Calu3 (cell line): ENCODE measurements around the gene CACNA2D1. TPM values are rescaled to one million over a fixed set of nuclear protein-coding genes. Genes with fewer than 3 reads are reported as not detected.

Experiments
- BruUV-seq: library from RNA; stranded (reverse); fragments of 400-500 nt; replicated peaks from 2 replicates; lab custom pipeline; 2021; lab: Mats Ljungman, UMichigan
- CTCF ChIA-PET: fragments of 300-600 bp; sonication (Branson Sonifier 250); formaldehyde crosslinking; loops from one replicate; lab custom pipeline; 2022; ENCODE audit warnings: antibody characterized with exemption; lab: Charles Lee
- DNase-seq: peaks from one replicate; pipeline ENCODE4 v3.0.0; 2022
- H3K27ac Mint-ChIP-seq: one replicate; pipeline ENCODE4 v1.8.0; 2022; ENCODE audit warnings: mixed read lengths; ENCODE audit not compliant: unreplicated experiment
- H3K27me3 Mint-ChIP-seq: one replicate; pipeline ENCODE4 v1.8.0; 2022; ENCODE audit warnings: mixed read lengths; ENCODE audit not compliant: unreplicated experiment
- H3K36me3 Mint-ChIP-seq: one replicate; pipeline ENCODE4 v1.8.0; 2022; ENCODE audit warnings: mild to moderate bottlenecking, moderate library complexity, mixed read lengths; ENCODE audit not compliant: insufficient read depth, unreplicated experiment
- H3K4me1 Mint-ChIP-seq: one replicate; pipeline ENCODE4 v1.8.0; 2022; ENCODE audit warnings: mild to moderate bottlenecking, low read depth, mixed read lengths; ENCODE audit not compliant: unreplicated experiment
- H3K4me3 Mint-ChIP-seq: one replicate; pipeline ENCODE4 v1.8.0; 2022; ENCODE audit warnings: mild to moderate bottlenecking, low read depth, moderate library complexity, mixed read lengths; ENCODE audit not compliant: unreplicated experiment
- H3K9me3 Mint-ChIP-seq: one replicate; pipeline ENCODE4 v1.8.0; 2022; ENCODE audit warnings: low read depth, mixed read lengths; ENCODE audit not compliant: unreplicated experiment
- intact Hi-C: fragments of 100-400 bp; cut with micrococcal nuclease; formaldehyde crosslinking; loops from one replicate; pipeline ENCODE4 v1.10.0; 2022; ENCODE audit not compliant: unreplicated experiment
- total RNA-seq: library from RNA; stranded (reverse); gene quantifications from 2 replicates; pipeline ENCODE4 v1.2.3, GENCODE V29; 2022
- TF ChIP-seq, protein P1 (sequence below): fragments of 200-600 bp; IDR thresholded peaks from one replicate; pipeline ENCODE4 v1.8.0; 2022; ENCODE audit warnings: antibody characterized with exemption; ENCODE audit not compliant: unreplicated experiment

CACNA2D1 gene
- total RNA-seq, 1 experiment from 2014 or later = 10.4 TPM

DNA sequence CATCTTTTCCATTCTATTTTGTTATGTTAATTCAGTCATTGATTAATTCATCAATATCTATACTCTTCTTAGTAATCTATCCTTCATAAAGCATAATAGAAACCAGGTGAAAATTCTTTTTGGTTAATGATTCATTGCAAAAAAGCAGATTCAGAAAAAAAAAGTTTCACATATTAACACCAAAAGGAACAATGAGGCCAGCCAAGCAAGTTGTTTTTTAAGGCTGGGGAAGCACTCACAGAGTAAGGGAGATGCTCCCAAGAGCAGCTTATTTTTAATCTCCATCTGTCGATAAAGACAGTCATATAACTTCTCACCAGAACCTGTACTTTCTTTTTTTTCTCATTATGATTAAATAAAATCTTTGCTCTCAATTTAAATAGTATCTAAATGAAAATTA, 95.8 kb downstream of the CACNA2D1 start:
- no peaks in the 10 kb centered on the region for H3K36me3 Mint-ChIP-seq
- DNase-seq = no peak
- H3K4me3 Mint-ChIP-seq = no peak overlapping the region
- no peaks in the 10 kb centered on the region for H3K27me3 Mint-ChIP-seq
- H3K9me3 Mint-ChIP-seq = no peaks in the 10 kb centered on the region
- intact Hi-C loops = no loop called here
- CTCF ChIA-PET = interaction anchor here (0.6 kb wide), 1 partner anchor 1439 kb away, joined by 3 read pairs; no protein-coding TSS in a partner anchor
- no peaks in the 10 kb centered on the region for H3K4me1 Mint-ChIP-seq
- H3K27ac Mint-ChIP-seq = no peak overlapping the region
- TF ChIP-seq, protein P1, sequence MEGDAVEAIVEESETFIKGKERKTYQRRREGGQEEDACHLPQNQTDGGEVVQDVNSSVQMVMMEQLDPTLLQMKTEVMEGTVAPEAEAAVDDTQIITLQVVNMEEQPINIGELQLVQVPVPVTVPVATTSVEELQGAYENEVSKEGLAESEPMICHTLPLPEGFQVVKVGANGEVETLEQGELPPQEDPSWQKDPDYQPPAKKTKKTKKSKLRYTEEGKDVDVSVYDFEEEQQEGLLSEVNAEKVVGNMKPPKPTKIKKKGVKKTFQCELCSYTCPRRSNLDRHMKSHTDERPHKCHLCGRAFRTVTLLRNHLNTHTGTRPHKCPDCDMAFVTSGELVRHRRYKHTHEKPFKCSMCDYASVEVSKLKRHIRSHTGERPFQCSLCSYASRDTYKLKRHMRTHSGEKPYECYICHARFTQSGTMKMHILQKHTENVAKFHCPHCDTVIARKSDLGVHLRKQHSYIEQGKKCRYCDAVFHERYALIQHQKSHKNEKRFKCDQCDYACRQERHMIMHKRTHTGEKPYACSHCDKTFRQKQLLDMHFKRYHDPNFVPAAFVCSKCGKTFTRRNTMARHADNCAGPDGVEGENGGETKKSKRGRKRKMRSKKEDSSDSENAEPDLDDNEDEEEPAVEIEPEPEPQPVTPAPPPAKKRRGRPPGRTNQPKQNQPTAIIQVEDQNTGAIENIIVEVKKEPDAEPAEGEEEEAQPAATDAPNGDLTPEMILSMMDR = no peak
- no TSS peak for BruUV-seq

DNA sequence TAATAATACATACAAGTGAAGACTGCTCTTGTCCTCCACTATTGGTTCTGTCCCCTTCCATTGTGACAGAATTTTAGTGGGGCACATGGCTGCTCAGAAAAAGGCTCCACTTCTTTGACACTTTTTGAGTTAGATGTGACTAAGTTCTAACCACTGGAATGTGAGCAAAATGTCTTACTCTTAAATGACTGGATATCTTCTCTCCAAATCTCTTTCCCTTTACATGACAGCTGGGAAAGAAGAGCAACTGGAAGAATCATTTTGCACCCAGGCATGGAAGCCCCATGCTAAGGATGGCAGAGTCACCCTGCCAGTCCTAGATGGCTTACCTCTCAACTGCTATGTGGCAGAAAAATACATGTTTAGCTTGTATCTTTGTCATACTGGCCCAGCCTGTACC, 97.7 kb downstream of the CACNA2D1 start:
- no peaks in the 10 kb centered on the region for H3K4me1 Mint-ChIP-seq
- CTCF ChIA-PET = no interaction called here
- intact Hi-C loops = no loop called here
- BruUV-seq = no TSS peak
- TF ChIP-seq, protein P1 = no peak
- no peaks in the 10 kb centered on the region for H3K27me3 Mint-ChIP-seq
- no peak overlapping the region for H3K4me3 Mint-ChIP-seq
- H3K36me3 Mint-ChIP-seq = no peaks in the 10 kb centered on the region
- no peak overlapping the region for H3K27ac Mint-ChIP-seq
- H3K9me3 Mint-ChIP-seq = no peaks in the 10 kb centered on the region
- DNase-seq = no peak

DNA sequence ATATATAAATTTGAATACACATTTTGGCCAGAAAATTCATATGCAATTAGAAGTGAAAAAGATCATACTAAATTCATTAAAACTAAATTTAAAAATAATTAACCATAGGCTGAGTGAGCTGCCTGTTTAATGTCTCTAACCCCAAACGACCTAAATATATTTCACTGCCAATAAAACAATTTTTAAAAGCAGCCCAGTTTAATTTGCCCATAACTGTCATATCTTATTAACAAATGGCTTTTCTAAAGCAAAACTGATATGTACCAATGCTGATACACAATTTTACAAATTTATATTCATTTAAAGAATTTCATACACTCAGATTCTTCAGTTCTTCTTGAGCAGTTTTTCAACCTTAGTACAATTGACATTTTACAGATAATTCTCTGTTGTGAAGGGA, 99.9 kb downstream of the CACNA2D1 start:
- Mint-ChIP-seq H3K4me1 (no peaks in the 10 kb centered on the region), H3K27ac (no peak overlapping the region), H3K9me3 (no peaks in the 10 kb centered on the region), H3K36me3 (no peaks in the 10 kb centered on the region), H3K27me3 (no peaks in the 10 kb centered on the region), H3K4me3 (no peak overlapping the region)
- DNase-seq = no peak
- CTCF ChIA-PET = no interaction called here
- intact Hi-C loops = no loop called here
- no TSS peak for BruUV-seq
- TF ChIP-seq, protein P1 = no peak

DNA sequence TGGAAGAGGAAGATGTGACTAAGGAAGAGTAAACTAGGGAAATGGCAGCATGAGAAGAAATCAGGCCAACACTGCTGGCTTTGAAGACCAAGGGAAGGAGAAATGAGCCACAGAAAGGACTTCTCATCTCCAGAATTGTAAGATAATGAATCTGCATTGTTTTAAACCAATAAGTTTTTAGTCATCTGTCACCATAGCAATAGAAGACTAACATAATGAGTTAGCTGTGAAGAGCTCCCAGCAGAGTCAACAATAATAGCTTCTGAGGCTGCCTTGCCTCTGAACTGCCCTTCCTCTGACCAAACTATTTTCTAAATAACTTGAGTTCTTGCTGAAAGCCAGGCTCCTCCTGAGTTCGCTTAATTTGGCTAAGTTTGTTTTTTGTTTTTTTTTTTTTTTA, 103.6 kb downstream of the CACNA2D1 start:
- CTCF ChIA-PET = interaction anchor here (0.7 kb wide), 1 partner anchor 55 kb away, joined by 4 read pairs; no protein-coding TSS in a partner anchor
- Mint-ChIP-seq H3K36me3 (no peaks in the 10 kb centered on the region), H3K4me1 (no peaks in the 10 kb centered on the region), H3K27ac (no peak overlapping the region), H3K4me3 (no peak overlapping the region), H3K27me3 (no peaks in the 10 kb centered on the region), H3K9me3 (no peaks in the 10 kb centered on the region)
- DNase-seq = no peak
- intact Hi-C loops = loop anchor here (10.0 kb wide), 1 partner anchor 85 kb away; no protein-coding TSS in a partner anchor
- TF ChIP-seq, protein P1 = no peak
- BruUV-seq = no TSS peak
